ENCODE data around the gene OXLD1. TPM values are rescaled to one million over a fixed set of nuclear protein-coding genes. Genes with fewer than 3 reads are reported as not detected.

The OXLD1 gene
- total RNA-seq, 2 experiments from 2014 or later, result 43.6 to 49.9 TPM

- H3K36me3 Mint-ChIP-seq (ENCODE audit: low read depth), result peaks cover 30% of the 10 kb centered on the region
- ChIA-PET POLR2A (no interaction called here), CTCF (interaction anchor here (1.0 to 1.1 kb wide), 2 partner anchors 13 to 15 kb away, joined by 3 read pairs; no protein-coding TSS in a partner anchor)
- H3K9me3 Mint-ChIP-seq, result no peaks in the 10 kb centered on the region
- peaks cover 17% of the 10 kb centered on the region for H3K4me1 Mint-ChIP-seq
- DNase-seq, result no peak
- no peaks in the 10 kb centered on the region for H3K27me3 Mint-ChIP-seq
- H3K27ac Mint-ChIP-seq, result no peak overlapping the region
- H3K4me3 Mint-ChIP-seq, result no peak overlapping the region
These were observed 30.0 kb upstream of the OXLD1 start for GRCh38 chr17:81696218-81696941.

DNA sequence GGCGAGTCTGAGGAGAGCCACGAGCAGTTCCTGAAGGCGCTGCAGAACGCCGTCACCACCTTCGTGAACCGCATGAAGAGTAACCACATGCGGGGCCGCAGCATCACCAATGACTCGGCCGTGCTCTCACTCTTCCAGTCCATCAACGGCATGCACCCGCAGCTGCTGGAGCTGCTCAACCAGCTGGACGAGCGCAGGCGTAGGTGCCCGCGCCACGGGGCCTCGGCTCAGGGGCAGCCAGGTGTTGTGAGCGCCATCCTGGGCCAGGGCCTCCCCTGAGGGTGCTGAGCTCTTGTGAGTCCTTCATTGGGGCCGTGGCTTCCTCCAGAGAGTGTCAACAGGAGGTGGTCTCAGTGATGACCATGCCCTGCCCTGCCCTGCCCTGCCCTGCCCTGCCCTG lies 29.4 kb upstream of the OXLD1 start:
- peaks cover 31% of the 10 kb centered on the region for H3K36me3 Mint-ChIP-seq (ENCODE audit: low read depth)

GRCh38 chr17:81695211-81695610 lies 28.8 kb upstream of the OXLD1 start:
- DNase-seq, result no peak
- H3K4me1 Mint-ChIP-seq, result peaks cover 9% of the 10 kb centered on the region
- H3K27me3 Mint-ChIP-seq, result no peaks in the 10 kb centered on the region
- POLR2A ChIA-PET, result no interaction called here
- CTCF ChIA-PET, result interaction anchor here (1.1 kb wide), 1 partner anchor 14 kb away, joined by 3 read pairs; no protein-coding TSS in a partner anchor
- no peak overlapping the region for H3K4me3 Mint-ChIP-seq
- H3K9me3 Mint-ChIP-seq, result no peaks in the 10 kb centered on the region
- no peak overlapping the region for H3K27ac Mint-ChIP-seq
- peaks cover 29% of the 10 kb centered on the region for H3K36me3 Mint-ChIP-seq (ENCODE audit: low read depth)

More for the DNA sequence above, 29.4 kb upstream of the OXLD1 start:
- POLR2A ChIA-PET, result no interaction called here
- H3K4me3 Mint-ChIP-seq, result no peak overlapping the region
- H3K9me3 Mint-ChIP-seq, result no peaks in the 10 kb centered on the region
- no peak for DNase-seq
- no peak overlapping the region for H3K27ac Mint-ChIP-seq
- CTCF ChIA-PET, result interaction anchor here (1.1 kb wide), 1 partner anchor 14 kb away, joined by 3 read pairs; no protein-coding TSS in a partner anchor
- H3K4me1 Mint-ChIP-seq, result peaks cover 12% of the 10 kb centered on the region
- H3K27me3 Mint-ChIP-seq, result no peaks in the 10 kb centered on the region

DNA sequence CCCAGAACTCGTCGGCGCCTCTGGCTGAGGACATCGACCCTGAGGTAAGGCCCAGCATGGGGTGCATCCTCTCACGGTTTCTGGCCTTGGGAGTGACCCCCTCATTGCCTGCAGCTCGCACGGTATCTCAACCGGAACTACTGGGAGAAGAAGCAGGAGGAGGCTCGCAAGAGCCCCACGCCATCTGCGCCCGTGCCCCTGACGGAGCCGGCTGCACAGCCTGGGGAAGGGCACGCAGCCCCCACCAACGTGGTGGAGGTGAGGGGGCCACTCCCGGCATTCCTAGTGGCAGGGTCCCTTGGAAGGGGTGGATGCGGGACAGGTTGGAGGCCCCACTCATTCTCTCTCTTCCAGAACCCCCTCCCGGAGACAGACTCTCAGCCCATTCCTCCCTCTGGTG lies 28.4 kb upstream of the OXLD1 start:
- H3K27ac Mint-ChIP-seq, result no peak overlapping the region
- no peaks in the 10 kb centered on the region for H3K9me3 Mint-ChIP-seq
- ChIA-PET CTCF (no interaction called here), POLR2A (no interaction called here)
- peaks cover 33% of the 10 kb centered on the region for H3K36me3 Mint-ChIP-seq (ENCODE audit: low read depth)
- no peaks in the 10 kb centered on the region for H3K27me3 Mint-ChIP-seq
- H3K4me1 Mint-ChIP-seq, result peaks cover 9% of the 10 kb centered on the region
- H3K4me3 Mint-ChIP-seq, result no peak overlapping the region
- DNase-seq, result no peak

DNA sequence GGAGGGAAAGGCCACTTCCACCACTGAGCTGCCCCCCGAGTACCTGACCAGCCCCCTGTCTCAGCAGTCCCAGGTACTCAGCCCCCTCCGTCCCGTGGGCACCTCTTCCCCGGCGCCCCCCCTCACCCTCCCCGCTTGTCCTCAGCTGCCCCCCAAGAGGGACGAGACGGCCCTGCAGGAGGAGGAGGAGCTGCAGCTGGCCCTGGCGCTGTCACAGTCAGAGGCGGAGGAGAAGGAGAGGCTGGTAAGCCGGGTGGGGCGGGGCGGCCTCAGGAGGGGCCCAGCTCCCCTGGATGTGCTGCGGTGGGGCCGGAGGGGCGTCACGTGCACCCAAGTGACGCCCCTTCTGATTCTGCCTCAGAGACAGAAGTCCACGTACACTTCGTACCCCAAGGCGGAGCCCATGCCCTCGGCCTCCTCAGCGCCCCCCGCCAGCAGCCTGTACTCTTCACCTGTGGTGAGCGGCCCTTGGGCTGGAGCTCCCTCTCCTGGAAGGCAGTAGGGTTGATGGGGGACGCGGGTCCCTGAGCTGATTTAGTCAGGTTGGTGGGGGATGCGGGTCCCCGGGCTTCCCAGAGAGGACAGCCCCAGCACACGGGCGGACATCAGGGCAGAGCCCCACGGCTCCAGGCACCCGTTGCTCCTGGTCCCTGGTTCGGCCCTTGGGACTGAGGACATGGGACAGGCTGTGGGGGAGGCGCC lies 27.3 kb upstream of the OXLD1 start:
- Mint-ChIP-seq H3K27ac (no peak overlapping the region), H3K9me3 (no peaks in the 10 kb centered on the region), H3K4me1 (peaks cover 12% of the 10 kb centered on the region), H3K27me3 (no peaks in the 10 kb centered on the region), H3K4me3 (no peak overlapping the region), H3K36me3 (ENCODE audit: low read depth) (peaks cover 40% of the 10 kb centered on the region)
- CTCF ChIA-PET, result no interaction called here
- DNase-seq, result no peak
- POLR2A ChIA-PET, result interaction anchor here (1.5 kb wide), 1 partner anchor 9 kb away, joined by 3 read pairs; the partner anchor contains the start of gene MRPL12

- H3K4me1 Mint-ChIP-seq, result peaks cover 4% of the 10 kb centered on the region
- ChIA-PET CTCF (interaction anchor here (0.5 kb wide), 1 partner anchor 49 kb away, joined by 3 read pairs; no protein-coding TSS in a partner anchor), POLR2A (no interaction called here)
- DNase-seq, result no peak
- no peaks in the 10 kb centered on the region for H3K27me3 Mint-ChIP-seq
- no peak overlapping the region for H3K4me3 Mint-ChIP-seq
- no peaks in the 10 kb centered on the region for H3K9me3 Mint-ChIP-seq
- peaks cover 38% of the 10 kb centered on the region for H3K36me3 Mint-ChIP-seq (ENCODE audit: low read depth)
- no peak overlapping the region for H3K27ac Mint-ChIP-seq
These were observed 25.2 kb upstream of the OXLD1 start for GRCh38 chr17:81691608-81692007.

- H3K4me3 Mint-ChIP-seq, result no peak overlapping the region
- no peak overlapping the region for H3K27ac Mint-ChIP-seq
- POLR2A ChIA-PET, result no interaction called here
- CTCF ChIA-PET, result interaction anchor here (0.5 kb wide), 1 partner anchor 49 kb away, joined by 3 read pairs; no protein-coding TSS in a partner anchor
- no peaks in the 10 kb centered on the region for H3K9me3 Mint-ChIP-seq
- H3K4me1 Mint-ChIP-seq, result peaks cover 6% of the 10 kb centered on the region
- H3K36me3 Mint-ChIP-seq (ENCODE audit: low read depth), result peaks cover 40% of the 10 kb centered on the region
- DNase-seq, result no peak
- H3K27me3 Mint-ChIP-seq, result no peaks in the 10 kb centered on the region
These were observed 24.8 kb upstream of the OXLD1 start for GRCh38 chr17:81691196-81691595.

- H3K36me3 Mint-ChIP-seq (ENCODE audit: low read depth), result peaks cover 41% of the 10 kb centered on the region
- H3K27me3 Mint-ChIP-seq, result no peaks in the 10 kb centered on the region
- DNase-seq, result no peak
- ChIA-PET POLR2A (no interaction called here), CTCF (interaction anchor here (1.2 kb wide), 1 partner anchor 11 kb away, joined by 3 read pairs; no protein-coding TSS in a partner anchor)
- peaks cover 9% of the 10 kb centered on the region for H3K4me1 Mint-ChIP-seq
- no peak overlapping the region for H3K4me3 Mint-ChIP-seq
- H3K27ac Mint-ChIP-seq, result no peak overlapping the region
- H3K9me3 Mint-ChIP-seq, result no peaks in the 10 kb centered on the region
These were observed 24.1 kb upstream of the OXLD1 start for GRCh38 chr17:81690549-81690948.

- no peak for DNase-seq
- H3K36me3 Mint-ChIP-seq (ENCODE audit: low read depth), result peaks cover 41% of the 10 kb centered on the region
- no peaks in the 10 kb centered on the region for H3K27me3 Mint-ChIP-seq
- H3K9me3 Mint-ChIP-seq, result no peaks in the 10 kb centered on the region
- ChIA-PET POLR2A (no interaction called here), CTCF (interaction anchor here (1.2 kb wide), 1 partner anchor 12 kb away, joined by 3 read pairs; no protein-coding TSS in a partner anchor)
- no peak overlapping the region for H3K4me3 Mint-ChIP-seq
- no peak overlapping the region for H3K27ac Mint-ChIP-seq
- H3K4me1 Mint-ChIP-seq, result peaks cover 14% of the 10 kb centered on the region
These were observed 23.7 kb upstream of the OXLD1 start for GRCh38 chr17:81690066-81690465.

DNA sequence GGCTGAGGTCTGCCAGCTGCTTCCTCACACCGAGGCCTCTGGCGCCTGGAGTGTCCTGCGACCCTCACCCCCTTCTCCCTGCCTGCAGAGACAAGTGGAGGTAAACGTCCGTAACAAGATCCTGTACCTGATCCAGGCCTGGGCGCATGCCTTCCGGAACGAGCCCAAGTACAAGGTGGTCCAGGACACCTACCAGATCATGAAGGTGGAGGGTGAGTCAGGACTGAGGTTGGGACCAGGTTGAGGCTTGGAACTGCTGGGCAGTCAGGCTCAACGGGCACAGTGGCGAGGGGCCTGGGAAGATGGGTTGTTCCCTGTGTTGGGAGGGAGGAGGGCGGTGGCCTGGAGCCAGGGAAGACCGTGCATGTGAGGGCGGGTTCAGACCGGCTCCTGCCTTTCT lies 22.2 kb upstream of the OXLD1 start:
- ChIA-PET POLR2A (no interaction called here), CTCF (no interaction called here)
- DNase-seq, result no peak
- no peak overlapping the region for H3K4me3 Mint-ChIP-seq
- H3K4me1 Mint-ChIP-seq, result peaks cover 22% of the 10 kb centered on the region
- no peak overlapping the region for H3K27ac Mint-ChIP-seq
- no peaks in the 10 kb centered on the region for H3K27me3 Mint-ChIP-seq
- no peaks in the 10 kb centered on the region for H3K9me3 Mint-ChIP-seq
- H3K36me3 Mint-ChIP-seq (ENCODE audit: low read depth), result peaks cover 46% of the 10 kb centered on the region

- Mint-ChIP-seq H3K9me3 (no peaks in the 10 kb centered on the region), H3K4me1 (peaks cover 25% of the 10 kb centered on the region), H3K4me3 (no peak overlapping the region), H3K36me3 (ENCODE audit: low read depth) (peaks cover 46% of the 10 kb centered on the region), H3K27me3 (no peaks in the 10 kb centered on the region), H3K27ac (no peak overlapping the region)
- CTCF ChIA-PET, result interaction anchor here (1.4 kb wide), 1 partner anchor 24 kb away, joined by 4 read pairs; no protein-coding TSS in a partner anchor
- DNase-seq, result no peak
- POLR2A ChIA-PET, result interaction anchor here (0.6 kb wide), 1 partner anchor 14 kb away, joined by 6 read pairs; no protein-coding TSS in a partner anchor
These were observed 21.6 kb upstream of the OXLD1 start for GRCh38 chr17:81687770-81688541.

GRCh38 chr17:81686614-81687013 lies 20.2 kb upstream of the OXLD1 start:
- DNase-seq, result no peak
- Mint-ChIP-seq H3K36me3 (ENCODE audit: low read depth) (peaks cover 44% of the 10 kb centered on the region), H3K9me3 (no peaks in the 10 kb centered on the region), H3K4me1 (peaks cover 36% of the 10 kb centered on the region), H3K27ac (no peak overlapping the region), H3K4me3 (no peak overlapping the region), H3K27me3 (no peaks in the 10 kb centered on the region)
- ChIA-PET POLR2A (no interaction called here), CTCF (interaction anchor here (0.7 to 1.4 kb wide), 2 partner anchors 11 to 23 kb away, joined by 3 to 4 read pairs; no protein-coding TSS in a partner anchor)
